Stomach (tissue), 9 donors: Measurements from ENCODE around the gene MRPL14. TPM values are rescaled to one million over a fixed set of nuclear protein-coding genes. Genes with fewer than 3 reads are reported as not detected.

Experiments
- DNase-seq, 2 donors: peaks; one replicate each; pipeline versions ENCODE4 v3.0.0 to v3.0.0-alpha.2; 2013 to 2019
- H3K27ac ChIP-seq, 5 donors: fragments of 200-600 bp in 4 of 5; sonication (generic) in 4 of 5; one replicate each; pipeline ENCODE4 v1.5.1; 2013 to 2019; ENCODE audit warnings: mild to moderate bottlenecking in 1 of 5, moderate library complexity in 1 of 5
- H3K27me3 ChIP-seq, 3 donors: fragments of 200-600 bp; sonication (generic); one replicate each; pipeline ENCODE4 v1.5.1; 2017 to 2019; ENCODE audit warnings: mixed run types in 1 of 3
- H3K36me3 ChIP-seq, 4 donors: fragments of 200-600 bp; sonication (generic); 1 replicate in 3 of 4; 2 replicates in 1 of 4; pipeline ENCODE4 v1.5.1; 2016 to 2019
- H3K4me1 ChIP-seq, 4 donors: fragments of 200-600 bp; sonication (generic); one replicate each; pipeline ENCODE4 v1.5.1; 2016 to 2019
- H3K4me3 ChIP-seq, 4 donors: fragments of 200-600 bp; sonication (generic) in 3 of 4; one replicate each; pipeline ENCODE4 v1.5.1; 2016 to 2019; ENCODE audit warnings: mild to moderate bottlenecking in 1 of 4
- H3K9me3 ChIP-seq, 4 donors: fragments of 200-600 bp; sonication (generic); one replicate each; pipeline ENCODE4 v1.5.1; 2016 to 2019
- CTCF ChIP-seq, 7 experiments: fragments of 450-650 bp in 4 of 7; fragments of 200-600 bp in 3 of 7; sonication (generic) in 3 of 7; IDR thresholded peaks; one replicate each; pipeline ENCODE4 v1.5.1; 2016 to 2019; ENCODE audit warnings: antibody characterized with exemption in 7 of 7, control low read depth in 2 of 7, mild to moderate bottlenecking in 1 of 7
- EP300 ChIP-seq: sonication (generic); formaldehyde crosslinking; IDR thresholded peaks from one replicate; pipeline ENCODE4 v1.6.1; 2017; ENCODE audit warnings: antibody characterized with exemption
- POLR2A ChIP-seq, 4 donors: fragments of 450-650 bp; IDR thresholded peaks; one replicate each; pipeline ENCODE4 v1.6.1; 2016; ENCODE audit warnings: antibody characterized with exemption in 4 of 4, control low read depth in 2 of 4, mild to moderate bottlenecking in 1 of 4, moderate library complexity in 1 of 4
- POLR2AphosphoS5 ChIP-seq, 3 donors: sonication (generic); formaldehyde crosslinking; IDR thresholded peaks; one replicate each; pipeline ENCODE4 v1.6.1; 2016; ENCODE audit warnings: antibody characterized with exemption in 3 of 3
- WGBS, 5 donors: extraction: QIAGEN DNeasy Blood & Tissue Kit in 3 of 5; methylation state at CpG; one replicate each; pipeline versions ENCODE4 v1.1.5 to v1.1.7; 2013 to 2018; 5-methylcytosine and 5-hydroxymethylcytosine counted together
- intact Hi-C: fragments of 100-400 bp; cut with DNase I; formaldehyde crosslinking; loops from one replicate; pipeline ENCODE4 v1.15.1; 2023; ENCODE audit warnings: low total_unique reads
- polyA plus RNA-seq, 3 donors: library from polyadenylated mRNA; stranded (reverse); fragments of 200-250 nt; gene quantifications; one replicate each; pipeline ENCODE4 v1.2.3, GENCODE V29; 2013
- total RNA-seq, 5 donors: library from RNA; depleted of rRNA; stranded (reverse); fragments of >200 nt; gene quantifications; one replicate each; pipeline versions ENCODE4 v1.1.0 to v1.2.3, GENCODE V29; 2014 to 2016
- donor health status: healthy with polysubstance abuse.
- donor health status: Bipolar disorder and iron deficiency.
- donor health status: healthy.

Gene MRPL14
- total and polyA plus RNA-seq, 8 donors: 17.0 to 82.3 (median 57.0) TPM

GRCh38 chr6:44131892-44132291 lies 4.6 kb upstream of the MRPL14 start:
- peaks cover 22 to 54% (median 42%) of the 10 kb centered on the region in 4 donors for H3K4me1 ChIP-seq
- H3K27me3 ChIP-seq: no peaks in the 10 kb centered on the region
- no peak for DNase-seq
- TF ChIP-seq POLR2A (IDR thresholded peaks at IDR 0.05) (no peak), POLR2AphosphoS5 (IDR thresholded peaks at IDR 0.05) (no peak), CTCF (IDR thresholded peaks at IDR 0.05) (no peak), EP300 (no peak)
- WGBS, 5 donors: 56 to 78% (median 67%) methylated on average over 2 of the region's 2 CpGs
- peak overlapping the region in 4 of 5 donors; percentile 18 to 50 (median 38) for H3K27ac ChIP-seq
- no peaks in the 10 kb centered on the region for H3K9me3 ChIP-seq
- peaks cover 0 to 27% (median 26%) of the 10 kb centered on the region in 4 donors for H3K36me3 ChIP-seq
- intact Hi-C loops: no loop called here
- H3K4me3 ChIP-seq: no peak overlapping the region

- Histone ChIP-seq H3K4me1 (peaks cover 37 to 71% (median 57%) of the 10 kb centered on the region in 4 donors), H3K27me3 (no peaks in the 10 kb centered on the region), H3K4me3 (no peak overlapping the region), H3K36me3 (peaks cover 0 to 7% (median 6%) of the 10 kb centered on the region in 4 donors), H3K9me3 (no peaks in the 10 kb centered on the region), H3K27ac (no peak overlapping the region)
- TF ChIP-seq CTCF (IDR thresholded peaks at IDR 0.05): no peak
- TF ChIP-seq POLR2AphosphoS5 (IDR thresholded peaks at IDR 0.05): peak in 1 of 3 donors; percentile 26
- no peak for DNase-seq
- WGBS, 5 donors: 34 to 78% (median 37%) methylated on average over 1 to 2 of the region's 2 CpGs
- intact Hi-C loops: no loop called here
Observed at GRCh38 chr6:44129841-44130322, 2.6 kb upstream of the MRPL14 start.

GRCh38 chr6:44128020-44128917 lies 1.0 kb upstream of the MRPL14 start:
- Histone ChIP-seq H3K27me3 (no peaks in the 10 kb centered on the region), H3K27ac (peak overlapping the region; percentile 79 to 96 (median 92))

More at GRCh38 chr6:44128020-44128917, 1.0 kb upstream of the MRPL14 start:
- peak; percentile 54 to 76 for DNase-seq
- Histone ChIP-seq H3K36me3 (no peaks in the 10 kb centered on the region), H3K4me3 (peak overlapping the region; percentile 83 to 95 (median 88)), H3K4me1 (peaks cover 32 to 73% (median 58%) of the 10 kb centered on the region in 4 donors), H3K9me3 (no peaks in the 10 kb centered on the region)
- no peak for TF ChIP-seq POLR2A (IDR thresholded peaks at IDR 0.05)
- TF ChIP-seq CTCF (IDR thresholded peaks at IDR 0.05): peak in 1 of 7 experiments; percentile 6
- intact Hi-C loops: no loop called here
- 1 to 6% (median 4%) methylated on average over 34 to 49 of the region's 49 CpGs for WGBS, 5 donors
